ENCODE measurements around the gene TTC1.
"Not testable (repeated sequence)": the region's sequence is repeated elsewhere in the genome, so short reads cannot be mapped to it uniquely, and the experiment has no call there.

The TTC1 gene

DNA sequence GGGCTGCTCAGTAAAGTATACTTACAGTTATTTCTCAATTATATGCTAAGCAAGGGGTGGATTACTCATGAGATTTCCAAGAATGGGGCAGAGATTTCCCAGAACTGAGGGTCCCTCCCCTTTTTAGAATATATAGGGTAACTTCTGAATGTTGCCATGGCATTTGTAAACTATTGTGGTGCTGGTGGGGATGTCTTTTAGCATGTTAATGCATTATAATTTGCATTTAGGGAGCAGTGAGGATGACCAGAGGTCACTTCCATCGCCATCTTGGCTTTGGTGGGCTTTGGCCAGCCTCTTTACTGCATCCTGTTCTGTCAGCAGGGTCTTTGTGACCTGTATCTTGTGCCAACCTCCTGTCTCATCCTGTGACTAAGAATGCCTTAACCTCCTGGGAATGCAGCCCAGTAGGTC lies 35.5 kb downstream of the TTC1 start:
- no peak for DNase-seq

DNA sequence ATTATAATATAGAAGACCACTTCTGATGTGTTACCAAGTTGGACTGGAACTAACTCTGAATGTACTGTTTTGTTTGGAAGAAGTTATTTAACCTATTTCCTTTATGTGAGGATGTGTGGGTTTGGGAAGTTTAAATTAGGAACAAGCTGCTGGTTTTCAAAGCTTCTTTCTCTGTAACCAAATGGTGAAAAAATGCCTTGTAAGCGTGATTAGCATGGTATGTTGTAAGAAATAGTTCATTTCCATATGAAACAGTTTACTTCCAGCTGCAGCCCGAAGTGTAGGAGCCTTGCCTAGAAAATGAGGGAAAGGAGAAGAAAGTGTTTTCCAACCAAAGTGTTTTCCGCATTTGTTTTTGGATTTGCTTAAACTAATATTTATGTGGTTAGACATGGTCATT lies 36.0 kb downstream of the TTC1 start:
- no peak for DNase-seq

GRCh38 chr5:160047423-160047822 lies 38.5 kb downstream of the TTC1 start:
- no peak for DNase-seq

- DNase-seq, result no peak
These were observed 39.2 kb downstream of the TTC1 start for GRCh38 chr5:160048131-160048530.

DNA sequence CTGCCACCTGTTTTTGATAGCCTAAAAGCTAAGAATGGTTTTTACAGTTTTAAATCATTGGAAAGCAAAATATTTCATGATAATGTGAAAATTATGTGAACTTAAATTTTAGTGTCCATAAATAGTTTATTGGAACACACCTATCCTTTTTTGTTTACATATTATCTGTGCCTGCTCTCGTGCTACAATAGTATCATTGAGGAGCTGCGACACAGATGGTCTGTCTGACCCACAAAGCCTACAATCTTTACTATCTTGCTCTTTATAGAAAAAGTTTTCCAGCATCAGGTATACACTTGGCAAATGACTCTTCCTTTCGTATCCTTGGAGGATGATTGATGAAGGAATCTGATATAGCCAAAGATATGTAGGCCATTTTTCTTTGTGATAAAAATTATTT lies 40.2 kb downstream of the TTC1 start:
- no peak for DNase-seq

DNA sequence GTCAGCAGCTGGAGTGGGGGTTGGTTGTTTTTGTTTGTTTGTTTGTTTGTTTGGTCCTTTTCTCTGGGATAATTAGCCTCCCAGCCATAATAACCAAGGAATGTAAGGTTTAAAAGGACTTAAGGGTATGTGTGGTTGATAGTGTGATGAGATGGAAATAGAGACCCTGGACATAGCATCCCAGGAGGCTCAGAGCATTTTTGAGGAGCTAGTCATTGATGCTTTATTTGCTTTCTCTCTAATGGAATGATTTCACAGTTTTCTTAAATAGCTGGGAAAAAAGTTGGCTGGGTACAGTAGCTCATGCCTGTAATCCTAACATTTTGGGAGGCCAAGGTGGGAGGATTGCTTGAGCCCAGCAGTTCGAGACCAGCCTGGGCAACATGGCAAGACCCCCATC lies 45.1 kb downstream of the TTC1 start:
- no peak for DNase-seq

GRCh38 chr5:160054831-160055230 lies 45.9 kb downstream of the TTC1 start:
- no peak for DNase-seq

DNA sequence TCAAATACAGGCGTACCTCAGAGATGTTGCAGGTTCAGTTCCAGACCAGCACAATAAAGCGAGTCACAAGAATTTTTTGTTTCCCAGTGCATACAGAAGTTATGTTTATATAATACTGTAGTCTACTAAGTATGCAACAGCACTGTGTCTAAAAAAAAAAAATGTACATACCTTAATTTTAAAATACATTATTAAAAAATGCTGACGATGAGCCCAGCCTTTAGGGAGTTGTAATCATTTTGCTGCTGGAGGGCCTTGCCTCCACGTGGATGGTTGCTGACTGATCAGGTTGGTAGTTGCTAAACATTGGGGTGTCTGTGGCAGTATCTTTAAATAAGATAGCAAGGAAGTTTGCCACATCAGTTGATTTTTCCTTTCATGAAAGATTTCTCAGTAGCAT lies 48.3 kb downstream of the TTC1 start:
- DNase-seq, result no peak

GRCh38 chr5:160060001-160060400 lies 51.1 kb downstream of the TTC1 start:
- DNase-seq, result no peak

DNA sequence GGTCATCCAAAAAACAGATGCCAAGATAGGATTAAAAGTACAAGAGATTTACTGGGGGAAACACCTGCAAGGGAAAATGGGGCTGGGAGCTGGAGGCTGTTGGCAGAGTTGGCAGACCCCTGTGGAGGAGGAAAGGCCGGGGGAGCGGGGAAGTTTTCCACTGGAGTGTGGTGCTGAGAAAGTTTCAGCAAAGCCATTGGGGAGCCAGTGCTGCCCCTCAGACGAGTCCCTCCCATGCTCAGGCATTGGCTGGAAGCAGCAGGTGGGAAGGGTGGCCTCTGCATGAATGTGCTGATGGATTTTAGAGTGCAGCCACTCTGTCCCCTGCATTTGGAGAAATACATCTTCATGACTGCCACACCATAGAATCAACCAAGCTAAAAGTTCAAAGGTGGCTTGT lies 52.8 kb downstream of the TTC1 start:
- no peak for DNase-seq

- no peak for DNase-seq
These were observed 55.5 kb downstream of the TTC1 start for GRCh38 chr5:160064417-160064810.

- no peak for DNase-seq
These were observed 56.2 kb downstream of the TTC1 start for GRCh38 chr5:160064995-160065614.

DNA sequence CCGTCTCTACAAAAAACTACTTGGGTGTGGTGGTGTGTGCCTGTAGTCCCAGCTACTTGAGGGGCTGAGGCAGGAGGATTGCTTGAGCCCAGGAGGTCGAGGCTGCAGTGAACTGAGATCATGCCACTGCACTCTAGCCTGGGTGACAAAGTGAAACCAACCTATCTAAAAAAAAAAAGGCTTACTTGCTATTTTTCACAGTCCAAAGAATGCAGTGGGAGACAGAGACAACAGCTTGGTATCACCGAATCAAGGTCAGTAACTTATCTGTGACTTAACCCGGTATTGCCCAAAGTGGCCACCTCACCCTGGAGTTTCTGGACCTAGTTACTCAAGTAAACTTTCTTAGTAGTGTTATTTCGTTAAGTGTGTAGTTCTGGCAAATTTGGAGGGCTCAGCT lies 60.2 kb downstream of the TTC1 start:
- not testable (repeated sequence) for DNase-seq

GRCh38 chr5:160071516-160071915 lies 62.6 kb downstream of the TTC1 start:
- no peak for DNase-seq

DNA sequence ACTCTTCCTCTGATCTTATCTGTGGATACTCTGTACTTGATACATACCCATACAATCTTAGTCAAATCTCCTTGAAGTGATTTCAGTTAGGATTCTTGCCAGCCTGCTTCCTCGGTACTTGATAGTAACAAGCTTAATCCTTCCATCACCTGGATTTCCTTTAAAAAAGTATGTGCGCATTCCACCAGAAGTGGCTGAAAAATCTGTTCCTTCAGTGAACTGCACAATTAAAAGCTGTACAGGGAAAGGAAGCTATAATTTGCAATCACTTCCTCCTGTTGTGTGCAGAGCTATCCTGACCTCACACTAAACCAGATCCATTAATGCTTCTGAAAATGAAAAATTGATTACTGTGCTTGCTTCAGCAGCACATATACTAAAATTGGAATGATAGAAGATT lies 63.0 kb downstream of the TTC1 start:
- DNase-seq, result no peak

DNA sequence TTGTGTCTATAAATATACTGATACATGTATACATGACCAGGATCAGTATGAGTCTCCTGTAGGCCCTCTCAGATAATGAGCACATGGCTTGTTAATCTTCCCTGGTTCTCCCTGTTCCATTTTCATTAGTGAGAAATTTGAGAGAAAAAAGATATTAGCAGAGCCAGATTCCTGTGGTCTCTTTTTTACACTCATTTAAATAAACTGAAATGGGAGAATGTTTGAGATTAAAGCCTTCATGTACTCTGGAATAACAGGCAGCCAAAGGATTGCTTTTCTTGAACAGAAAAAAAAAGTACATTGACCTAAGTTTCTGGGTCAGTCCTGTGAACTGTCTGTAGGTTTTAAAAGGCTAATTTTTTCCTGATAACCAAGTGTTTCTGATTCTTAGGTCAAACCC lies 66.1 kb downstream of the TTC1 start:
- no peak for DNase-seq

- no peak for DNase-seq
These were observed 68.1 kb downstream of the TTC1 start for GRCh38 chr5:160076997-160077396.

DNA sequence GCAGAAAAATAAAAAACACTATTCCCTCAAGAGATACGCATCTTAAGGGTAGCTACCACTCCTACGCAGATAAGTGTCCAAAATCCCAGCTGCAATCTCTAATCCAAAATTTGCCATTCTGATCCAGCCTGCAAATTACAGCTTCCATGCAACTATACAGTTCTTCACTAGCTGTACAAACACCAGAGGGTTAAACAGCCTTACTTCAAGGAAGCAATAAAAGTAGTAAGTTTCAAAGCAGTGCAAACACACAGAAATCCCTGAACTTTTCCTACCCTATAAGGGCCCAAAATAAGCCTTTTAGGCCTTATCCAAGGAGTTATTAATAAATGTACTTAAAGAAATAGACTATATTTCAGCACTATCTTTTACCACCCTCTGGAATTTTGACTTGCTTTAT lies 70.8 kb downstream of the TTC1 start:
- DNase-seq, result no peak

DNA sequence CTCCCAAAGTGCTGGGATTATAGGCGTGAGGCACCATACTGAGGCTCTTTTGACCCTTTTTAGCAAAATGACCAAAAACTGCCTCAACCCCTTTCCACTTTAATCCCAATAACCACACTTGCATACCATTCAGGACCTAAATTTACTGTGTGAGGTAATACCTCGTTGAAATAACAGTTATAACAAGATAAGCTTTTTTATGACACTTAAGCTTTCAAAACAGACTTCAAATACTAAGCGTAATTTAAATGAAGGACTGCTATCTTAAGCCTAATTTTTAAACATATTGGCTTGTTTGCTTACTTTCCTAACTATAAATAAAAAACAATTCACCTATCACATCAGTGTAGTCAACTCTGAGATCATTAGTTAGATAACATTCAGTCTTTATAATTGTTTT lies 72.6 kb downstream of the TTC1 start:
- no peak for DNase-seq

- DNase-seq, result no peak
These were observed 73.9 kb downstream of the TTC1 start for GRCh38 chr5:160082614-160083500.

DNA sequence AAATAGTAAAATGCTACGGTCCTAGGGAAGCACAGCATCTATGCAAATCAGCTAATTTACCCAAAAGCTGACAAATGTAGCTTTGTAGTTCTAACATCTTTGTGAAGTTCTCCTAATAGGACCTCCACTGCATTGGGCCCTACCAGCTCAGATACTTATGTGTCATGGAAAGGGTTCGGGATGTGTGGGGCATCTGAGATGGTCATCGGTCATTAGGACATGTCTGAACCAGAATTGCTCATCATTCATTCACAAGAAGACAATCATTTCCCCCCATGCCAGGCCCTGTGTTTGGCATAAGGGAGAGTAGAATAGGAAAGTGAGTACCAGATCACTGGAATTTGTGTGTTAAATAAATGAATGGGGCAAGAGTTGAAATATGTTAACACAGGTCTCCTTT lies 74.6 kb downstream of the TTC1 start:
- DNase-seq, result no peak

DNA sequence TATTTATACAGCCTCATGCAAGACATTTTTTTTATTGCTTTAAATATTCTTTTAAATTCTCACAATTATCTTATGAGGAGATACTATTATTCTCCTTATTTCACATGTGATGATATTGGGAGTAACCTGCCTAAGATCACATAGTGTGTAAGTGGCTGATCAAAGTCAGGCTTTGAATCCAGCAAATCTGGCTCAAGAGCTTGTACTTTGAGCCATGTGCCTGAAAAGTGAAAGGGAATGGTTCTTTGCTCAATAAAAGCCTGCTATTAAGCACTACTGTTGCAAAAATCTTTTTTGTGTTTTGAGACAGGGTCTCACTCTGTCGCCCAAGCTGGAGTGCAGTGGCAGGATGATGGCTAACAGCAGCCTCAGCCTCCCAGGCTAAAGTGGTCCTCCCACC lies 75.2 kb downstream of the TTC1 start:
- DNase-seq, result no peak

DNA sequence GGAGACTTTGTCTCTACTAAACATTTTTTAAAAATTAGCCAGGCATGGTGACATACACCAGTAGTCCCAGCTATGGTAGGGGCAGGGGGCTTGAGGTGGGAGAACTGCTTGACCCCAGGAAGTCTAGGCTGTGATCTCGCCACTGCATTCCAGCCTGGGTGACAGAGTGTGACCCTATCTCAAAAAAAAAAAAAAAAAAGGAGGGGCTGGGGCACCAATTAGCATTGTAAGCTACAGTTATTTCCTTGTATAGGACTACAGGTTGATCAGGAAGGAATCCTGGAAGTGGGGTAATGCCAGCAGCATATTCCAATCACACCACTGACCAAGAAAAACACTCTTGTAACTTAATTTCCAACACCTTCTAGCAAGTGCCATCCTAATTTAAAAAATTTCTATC lies 78.3 kb downstream of the TTC1 start:
- DNase-seq, result no peak

GRCh38 chr5:160088805-160089204 lies 79.9 kb downstream of the TTC1 start:
- DNase-seq, result no peak

GRCh38 chr5:160089531-160089930 lies 80.6 kb downstream of the TTC1 start:
- no peak for DNase-seq

Data from CD4-positive, alpha-beta T cell treated with Interleukin-15 for 1 hour (primary cell).